ENCODE measurements around the gene DEFB114.

DNA sequence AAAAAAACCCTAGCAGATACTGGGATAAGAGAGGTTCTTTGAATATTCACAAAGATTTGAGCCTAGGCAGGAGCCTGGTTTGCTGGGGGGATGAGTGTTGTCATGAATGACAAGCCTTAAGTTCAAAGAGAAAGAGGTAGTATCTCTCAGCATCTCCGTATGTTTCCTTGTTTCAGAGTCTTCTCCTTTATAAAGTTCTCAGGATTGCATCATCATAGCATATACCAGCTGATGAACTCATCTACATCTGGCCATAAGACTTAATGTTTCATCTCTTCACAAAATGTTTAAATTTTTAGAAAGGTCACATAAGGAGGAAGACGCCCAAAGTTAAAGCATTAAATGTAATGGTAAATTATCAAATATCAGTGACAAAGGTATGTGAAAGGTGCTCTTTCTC lies 17.1 kb downstream of the DEFB114 start:
- TF ChIP-seq, protein P1, sequence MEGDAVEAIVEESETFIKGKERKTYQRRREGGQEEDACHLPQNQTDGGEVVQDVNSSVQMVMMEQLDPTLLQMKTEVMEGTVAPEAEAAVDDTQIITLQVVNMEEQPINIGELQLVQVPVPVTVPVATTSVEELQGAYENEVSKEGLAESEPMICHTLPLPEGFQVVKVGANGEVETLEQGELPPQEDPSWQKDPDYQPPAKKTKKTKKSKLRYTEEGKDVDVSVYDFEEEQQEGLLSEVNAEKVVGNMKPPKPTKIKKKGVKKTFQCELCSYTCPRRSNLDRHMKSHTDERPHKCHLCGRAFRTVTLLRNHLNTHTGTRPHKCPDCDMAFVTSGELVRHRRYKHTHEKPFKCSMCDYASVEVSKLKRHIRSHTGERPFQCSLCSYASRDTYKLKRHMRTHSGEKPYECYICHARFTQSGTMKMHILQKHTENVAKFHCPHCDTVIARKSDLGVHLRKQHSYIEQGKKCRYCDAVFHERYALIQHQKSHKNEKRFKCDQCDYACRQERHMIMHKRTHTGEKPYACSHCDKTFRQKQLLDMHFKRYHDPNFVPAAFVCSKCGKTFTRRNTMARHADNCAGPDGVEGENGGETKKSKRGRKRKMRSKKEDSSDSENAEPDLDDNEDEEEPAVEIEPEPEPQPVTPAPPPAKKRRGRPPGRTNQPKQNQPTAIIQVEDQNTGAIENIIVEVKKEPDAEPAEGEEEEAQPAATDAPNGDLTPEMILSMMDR (IDR thresholded peaks at IDR 0.05; ENCODE audit: insufficient read depth, low read depth, low read length) = no peak
- TF ChIP-seq EZH2 (IDR thresholded peaks at IDR 0.05; ENCODE audit: insufficient read depth, low read length) = no peak
